Left lung (tissue), 10 donors: Measurements from ENCODE around the gene LTBR. TPM values are rescaled to one million over a fixed set of nuclear protein-coding genes. Genes with fewer than 3 reads are reported as not detected.

Source experiments
- ATAC-seq: fragments of 200-7000 bp; cut with Tn5 transposase; one replicate; pipeline ENCODE4 v1.9.1; 2020; ENCODE audit warnings: moderate library complexity
- DNase-seq, 4 donors: peaks; one replicate each; pipeline ENCODE4 v3.0.0-alpha.2; 2013 to 2020
- H3K27ac ChIP-seq, 2 donors: fragments of 200-600 bp; sonication (generic) in 1 of 2; one replicate each; pipeline versions ENCODE4 v1.5.0 to v1.8.0; 2020 to 2021
- H3K27me3 ChIP-seq, 2 donors: fragments of 200-600 bp; sonication (generic) in 1 of 2; one replicate each; pipeline versions ENCODE4 v1.5.0 to v1.8.0; 2020 to 2021
- H3K36me3 ChIP-seq, 2 donors: fragments of 200-600 bp; sonication (generic) in 1 of 2; one replicate each; pipeline versions ENCODE4 v1.5.0 to v1.8.0; 2020 to 2021
- H3K4me1 ChIP-seq, 2 donors: fragments of 200-600 bp; one replicate each; pipeline ENCODE4 v1.8.0; 2021
- H3K4me3 ChIP-seq, 2 donors: fragments of 200-600 bp; sonication (generic) in 1 of 2; one replicate each; pipeline versions ENCODE4 v1.5.0 to v1.8.0; 2020 to 2021; ENCODE audit warnings: mild to moderate bottlenecking in 1 of 2
- H3K9me3 ChIP-seq, 2 donors: fragments of 200-600 bp; sonication (generic) in 1 of 2; one replicate each; pipeline versions ENCODE4 v1.5.0 to v1.8.0; 2020 to 2021
- intact Hi-C, 2 donors: fragments of 100-400 bp; cut with DNase I; formaldehyde crosslinking; loops; one replicate each; pipeline versions ENCODE4 v1.11.2 to v1.14.2; 2022
- polyA plus RNA-seq, 6 donors: library from polyadenylated mRNA; unstranded; fragments of 120-200 nt; gene quantifications; one replicate each; pipeline ENCODE4 v1.2.1, GENCODE V29; 2013; ENCODE audit not compliant: insufficient read length in 6 of 6
- total RNA-seq, 2 donors: library from RNA; stranded (reverse); fragmentation: NEBNext Ultra II Directional; extraction: Animal tissue kit (Norgen Biotek cat#: 25700); gene quantifications; one replicate each; pipeline ENCODE4 v1.2.1, GENCODE V29; 2021
- TF ChIP-seq, protein P1 (sequence below), 2 donors: fragments of 200-600 bp; sonication (generic) in 1 of 2; IDR thresholded peaks; one replicate each; pipeline versions ENCODE4 v1.5.0 to v1.8.0; 2021; ENCODE audit warnings: antibody characterized with exemption in 2 of 2
- donor health status: DM: no; HTN: yes; CAD: no.
- donor health status: DM: no; HTN: no; CAD: no.

Gene LTBR
- total and polyA plus RNA-seq, 8 donors, result 66.6 to 153 (median 90.7) TPM

DNA sequence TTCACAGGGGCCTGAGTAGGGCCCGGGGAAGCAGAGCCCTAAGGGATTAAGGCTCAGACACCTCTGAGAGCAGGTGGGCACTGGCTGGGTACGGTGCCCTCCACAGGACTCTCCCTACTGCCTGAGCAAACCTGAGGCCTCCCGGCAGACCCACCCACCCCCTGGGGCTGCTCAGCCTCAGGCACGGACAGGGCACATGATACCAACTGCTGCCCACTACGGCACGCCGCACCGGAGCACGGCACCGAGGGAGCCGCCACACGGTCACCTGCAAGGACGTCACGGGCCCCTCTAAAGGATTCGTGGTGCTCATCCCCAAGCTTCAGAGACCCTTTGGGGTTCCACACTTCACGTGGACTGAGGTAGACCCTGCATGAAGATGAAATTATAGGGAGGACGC is 7.1 kb downstream of the LTBR start:
- peaks cover 3 to 68% of the 10 kb centered on the region in 2 donors for H3K36me3 ChIP-seq
- H3K27me3 ChIP-seq, result no peaks in the 10 kb centered on the region
- H3K4me3 ChIP-seq, result no peak overlapping the region
- H3K4me1 ChIP-seq, result peaks cover 14 to 57% of the 10 kb centered on the region in 2 donors
- ATAC-seq, result no peak
- intact Hi-C loops, result no loop called here
- no peaks in the 10 kb centered on the region for H3K9me3 ChIP-seq
- TF ChIP-seq, protein P1, sequence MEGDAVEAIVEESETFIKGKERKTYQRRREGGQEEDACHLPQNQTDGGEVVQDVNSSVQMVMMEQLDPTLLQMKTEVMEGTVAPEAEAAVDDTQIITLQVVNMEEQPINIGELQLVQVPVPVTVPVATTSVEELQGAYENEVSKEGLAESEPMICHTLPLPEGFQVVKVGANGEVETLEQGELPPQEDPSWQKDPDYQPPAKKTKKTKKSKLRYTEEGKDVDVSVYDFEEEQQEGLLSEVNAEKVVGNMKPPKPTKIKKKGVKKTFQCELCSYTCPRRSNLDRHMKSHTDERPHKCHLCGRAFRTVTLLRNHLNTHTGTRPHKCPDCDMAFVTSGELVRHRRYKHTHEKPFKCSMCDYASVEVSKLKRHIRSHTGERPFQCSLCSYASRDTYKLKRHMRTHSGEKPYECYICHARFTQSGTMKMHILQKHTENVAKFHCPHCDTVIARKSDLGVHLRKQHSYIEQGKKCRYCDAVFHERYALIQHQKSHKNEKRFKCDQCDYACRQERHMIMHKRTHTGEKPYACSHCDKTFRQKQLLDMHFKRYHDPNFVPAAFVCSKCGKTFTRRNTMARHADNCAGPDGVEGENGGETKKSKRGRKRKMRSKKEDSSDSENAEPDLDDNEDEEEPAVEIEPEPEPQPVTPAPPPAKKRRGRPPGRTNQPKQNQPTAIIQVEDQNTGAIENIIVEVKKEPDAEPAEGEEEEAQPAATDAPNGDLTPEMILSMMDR (IDR thresholded peaks at IDR 0.05), result no peak
- no peak overlapping the region for H3K27ac ChIP-seq
- peak in 1 of 4 donors; percentile 75 for DNase-seq

DNA sequence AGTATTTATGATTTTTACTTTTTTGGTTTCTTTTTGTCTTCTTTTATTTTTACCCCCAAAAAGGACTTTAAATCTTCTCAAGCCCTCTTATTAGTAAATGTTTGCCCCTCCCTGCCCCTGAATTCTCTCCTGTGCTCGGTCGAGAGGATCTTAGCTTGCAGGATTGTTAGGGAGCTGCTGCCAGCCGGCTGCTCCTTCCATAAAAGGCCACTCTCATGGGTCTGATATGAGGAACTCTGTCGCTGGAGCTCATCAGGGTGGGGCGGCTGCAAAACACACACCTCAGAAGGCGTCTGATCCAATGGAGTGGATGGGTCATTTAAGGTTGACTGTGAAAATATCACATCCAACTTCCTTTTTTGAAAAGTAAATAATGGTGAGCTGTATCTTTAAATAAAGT is 8.5 kb downstream of the LTBR start:
- TF ChIP-seq, protein P1 (IDR thresholded peaks at IDR 0.05), result no peak
- H3K4me3 ChIP-seq, result no peak overlapping the region
- intact Hi-C loops, result no loop called here
- H3K27me3 ChIP-seq, result no peaks in the 10 kb centered on the region
- ATAC-seq, result peak; percentile 92
- H3K36me3 ChIP-seq, result peaks cover 3 to 55% of the 10 kb centered on the region in 2 donors
- no peaks in the 10 kb centered on the region for H3K9me3 ChIP-seq
- DNase-seq, result peak in 1 of 4 donors; percentile 73
- peak overlapping the region; percentile 53 to 66 for H3K27ac ChIP-seq
- peaks cover 11 to 42% of the 10 kb centered on the region in 2 donors for H3K4me1 ChIP-seq

DNA sequence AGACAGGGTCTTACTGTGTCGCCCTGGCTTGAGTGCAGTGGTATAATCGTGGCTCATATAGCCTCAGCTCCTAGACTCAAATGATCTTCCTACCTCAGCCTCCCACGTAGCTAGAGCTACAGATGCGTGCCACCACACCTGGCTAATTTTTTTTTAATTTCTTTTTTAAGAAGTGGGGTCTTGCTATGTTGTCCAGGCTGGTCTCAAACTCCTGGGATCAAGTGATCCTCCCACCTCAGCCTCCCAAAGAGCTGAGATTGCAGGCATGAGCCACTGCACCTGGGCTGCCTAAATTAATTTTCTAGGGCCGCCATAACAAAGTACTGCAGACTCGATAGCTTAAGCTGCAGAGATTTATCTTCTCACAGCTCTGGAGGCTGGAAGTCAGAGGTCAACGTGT is 9.1 kb downstream of the LTBR start:
- ATAC-seq, result no peak
- intact Hi-C loops, result no loop called here
- peaks cover 3 to 54% of the 10 kb centered on the region in 2 donors for H3K36me3 ChIP-seq
- no peaks in the 10 kb centered on the region for H3K27me3 ChIP-seq
- DNase-seq, result no peak
- TF ChIP-seq, protein P1 (IDR thresholded peaks at IDR 0.05), result no peak
- H3K27ac ChIP-seq, result peak overlapping the region in 1 of 2 donors; percentile 19
- H3K4me1 ChIP-seq, result peaks cover 11 to 37% of the 10 kb centered on the region in 2 donors
- no peak overlapping the region for H3K4me3 ChIP-seq
- H3K9me3 ChIP-seq, result no peaks in the 10 kb centered on the region

DNA sequence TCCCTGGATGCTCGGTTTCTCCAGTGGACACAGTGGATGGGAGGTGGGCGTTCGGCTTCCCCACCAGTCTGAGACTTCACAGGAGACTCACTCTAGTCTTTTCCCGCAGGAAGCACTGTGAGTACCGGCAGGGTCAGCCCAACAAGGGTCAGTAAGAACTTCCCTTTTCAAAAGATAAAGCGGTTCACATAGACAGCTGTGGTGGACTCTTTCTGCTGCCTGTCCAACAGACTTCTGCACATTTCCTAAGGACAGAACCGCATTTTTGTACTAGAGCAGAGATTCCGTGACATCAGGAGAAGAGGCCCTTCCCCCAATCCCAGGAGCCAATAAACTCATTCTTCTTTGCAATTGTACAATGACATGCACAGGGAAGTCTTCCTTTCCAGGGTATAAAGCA is 10.4 kb downstream of the LTBR start:
- no peak for DNase-seq
- no peak overlapping the region for H3K27ac ChIP-seq
- TF ChIP-seq, protein P1 (IDR thresholded peaks at IDR 0.05), result no peak
- no peak for ATAC-seq
- intact Hi-C loops, result no loop called here
- H3K9me3 ChIP-seq, result no peaks in the 10 kb centered on the region
- no peak overlapping the region for H3K4me3 ChIP-seq
- no peaks in the 10 kb centered on the region for H3K27me3 ChIP-seq
- peaks cover 3 to 51% of the 10 kb centered on the region in 2 donors for H3K36me3 ChIP-seq
- peaks cover 11 to 34% of the 10 kb centered on the region in 2 donors for H3K4me1 ChIP-seq

DNA sequence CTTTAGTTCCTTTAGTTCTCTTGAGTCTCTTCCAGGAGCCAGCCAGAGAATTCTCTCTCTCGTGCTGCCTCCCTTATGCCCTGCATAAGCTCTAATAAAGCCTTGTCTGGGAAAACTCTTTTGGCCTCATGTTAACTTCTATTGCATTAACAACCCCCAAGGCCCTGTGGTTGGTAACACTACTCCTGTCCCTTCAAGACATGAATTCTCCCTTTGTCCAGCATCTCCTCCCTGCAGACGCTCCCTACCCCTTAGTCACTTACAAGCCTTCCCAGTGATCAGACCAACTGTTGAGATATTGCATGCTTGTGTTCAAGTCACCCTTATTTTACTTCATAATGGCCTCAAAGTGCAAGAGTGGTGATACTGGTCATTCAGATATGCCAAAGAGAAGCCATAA is 12.1 kb downstream of the LTBR start:
- no peak for ATAC-seq
- Histone ChIP-seq H3K27me3 (no peaks in the 10 kb centered on the region), H3K4me3 (no peak overlapping the region), H3K9me3 (no peaks in the 10 kb centered on the region), H3K4me1 (peaks cover 11 to 21% of the 10 kb centered on the region in 2 donors), H3K36me3 (peaks cover 3 to 35% of the 10 kb centered on the region in 2 donors), H3K27ac (no peak overlapping the region)
- DNase-seq, result no peak
- intact Hi-C loops, result no loop called here
- TF ChIP-seq, protein P1 (IDR thresholded peaks at IDR 0.05), result no peak
